ENCODE data around the gene RABGAP1. TPM values are rescaled to one million over a fixed set of nuclear protein-coding genes. Genes with fewer than 3 reads are reported as not detected.
A peak's percentile ranks its signal among the peaks of the same experiment; 100 is the strongest.

The RABGAP1 gene
- total RNA-seq, 1 experiment from 2014 or later = 8.3 TPM

DNA sequence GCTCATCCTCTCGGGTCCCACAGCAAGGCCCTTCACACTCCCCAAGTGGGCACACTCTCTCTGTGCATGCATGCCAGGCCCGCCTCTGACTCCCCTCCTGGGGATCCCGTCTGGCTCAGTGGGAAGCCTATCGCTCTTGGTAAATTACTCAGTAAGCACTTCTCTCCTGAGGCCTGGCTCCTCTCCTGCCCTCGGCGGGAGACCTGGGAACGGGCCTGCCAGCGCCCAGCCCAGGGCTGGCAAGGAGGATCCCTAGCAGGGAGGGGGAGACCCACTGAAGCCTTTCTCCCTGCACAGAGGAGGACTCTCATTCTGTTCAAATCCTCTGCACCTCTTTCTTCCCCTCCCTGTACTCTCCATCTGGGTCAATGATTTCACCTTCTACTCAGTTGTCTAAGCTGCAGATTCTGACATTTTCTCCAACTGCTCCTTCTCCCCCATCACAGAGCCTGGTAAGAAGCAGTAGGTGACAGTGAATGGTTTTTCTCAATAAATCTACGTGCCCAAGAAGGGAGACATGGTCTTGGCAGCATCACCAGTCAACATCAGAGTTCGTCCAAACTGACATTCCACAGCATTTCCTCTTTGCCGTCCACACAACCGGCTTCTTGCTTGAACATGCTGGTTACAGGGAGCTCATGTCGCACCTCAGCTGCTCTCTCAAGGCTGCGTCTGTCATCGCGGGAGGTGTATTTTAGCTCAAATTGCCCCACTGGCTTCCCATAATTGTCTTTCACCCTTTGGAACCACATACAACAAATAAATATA lies 174.5 kb downstream of the RABGAP1 start:
- in situ Hi-C loops (cut with HindIII; ENCODE audit: low pct_unique_long_range_greater_than_20kb, low sequenced_read_pairs) = no loop called here

DNA sequence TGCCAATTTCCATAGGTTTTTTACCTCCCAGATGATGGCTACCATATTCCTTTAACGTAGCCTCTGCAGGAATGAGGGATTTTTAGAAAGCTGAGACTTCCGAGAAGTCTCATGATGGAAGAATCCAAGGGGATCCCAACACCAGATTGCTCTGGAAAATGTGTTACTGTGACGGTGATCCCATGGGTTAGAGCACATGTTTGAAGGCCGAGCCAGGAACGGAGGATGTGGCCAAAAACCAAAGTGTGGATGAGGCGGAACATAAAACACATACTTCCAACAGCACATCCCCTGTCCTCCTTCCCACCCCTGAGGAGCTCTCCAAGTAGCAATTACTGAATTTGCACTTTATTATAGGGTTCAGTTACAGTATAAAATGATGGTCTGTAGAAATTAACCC lies 175.2 kb downstream of the RABGAP1 start:
- no peak for DNase-seq (ENCODE audit: low read depth)
- in situ Hi-C loops (cut with HindIII; ENCODE audit: low pct_unique_long_range_greater_than_20kb, low sequenced_read_pairs) = no loop called here

More for the DNA sequence above, 174.5 kb downstream of the RABGAP1 start:
- no peak for DNase-seq (ENCODE audit: low read depth)

DNA sequence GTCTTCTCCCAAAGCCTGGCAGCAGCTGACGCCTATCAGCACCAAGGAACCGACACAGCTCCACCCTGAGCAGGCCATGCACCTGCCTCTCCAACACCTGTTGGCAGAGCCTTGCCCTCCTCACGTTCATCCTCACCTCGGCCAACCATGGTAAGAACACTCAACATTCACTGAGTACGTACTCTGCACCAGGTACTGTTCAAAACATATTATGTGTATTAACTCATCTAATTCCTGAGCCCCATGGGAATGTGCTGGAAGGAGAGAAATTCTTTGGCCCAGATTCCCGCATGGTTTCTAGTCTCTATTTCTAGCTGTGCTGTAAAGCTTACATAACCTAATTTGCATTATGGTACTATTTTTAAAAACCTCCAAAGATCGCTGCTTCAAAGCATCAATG lies 178.7 kb downstream of the RABGAP1 start:
- no peak for DNase-seq (ENCODE audit: low read depth)
- in situ Hi-C loops (cut with HindIII; ENCODE audit: low pct_unique_long_range_greater_than_20kb, low sequenced_read_pairs) = no loop called here

DNA sequence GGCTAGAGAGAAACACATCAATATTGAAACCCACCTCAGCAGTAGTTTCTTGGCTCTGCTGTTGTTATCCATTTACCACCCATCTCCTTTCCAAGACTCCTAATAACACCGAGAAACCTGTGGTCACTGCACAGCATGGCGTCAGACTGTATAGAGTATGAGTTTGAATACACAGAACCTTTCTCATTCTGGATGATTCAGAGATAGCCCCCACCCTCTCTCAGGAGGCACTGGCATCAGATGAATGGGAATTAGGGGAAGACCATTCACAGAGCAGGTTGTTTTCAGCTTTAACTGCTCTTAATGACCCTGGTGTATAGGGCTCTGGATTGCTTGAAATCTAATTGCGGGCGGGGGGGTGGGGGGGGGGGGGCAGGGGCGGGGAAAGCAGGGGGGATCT lies 179.3 kb downstream of the RABGAP1 start:
- DNase-seq (ENCODE audit: low read depth) = no peak
- in situ Hi-C loops (cut with HindIII; ENCODE audit: low pct_unique_long_range_greater_than_20kb, low sequenced_read_pairs) = no loop called here

DNA sequence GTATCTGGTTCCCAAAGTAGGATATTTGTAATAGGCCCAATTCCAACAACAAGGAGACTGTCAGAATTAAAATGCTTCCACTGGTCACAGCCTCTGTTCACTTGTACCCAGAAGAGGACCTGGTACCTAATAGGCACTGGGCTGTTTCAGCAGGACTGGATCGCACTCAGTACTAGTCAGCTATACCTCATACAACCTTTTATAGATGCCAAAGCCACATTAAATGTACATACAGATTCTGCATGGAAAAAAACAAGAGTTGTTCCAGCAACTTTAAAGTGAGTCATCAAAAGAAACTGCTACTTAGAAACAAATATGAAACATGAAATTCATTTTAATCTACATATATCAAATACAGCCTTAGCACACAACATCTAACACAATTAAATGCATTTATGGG lies 180.1 kb downstream of the RABGAP1 start:
- DNase-seq (ENCODE audit: low read depth) = no peak
- in situ Hi-C loops (cut with HindIII; ENCODE audit: low pct_unique_long_range_greater_than_20kb, low sequenced_read_pairs) = no loop called here

DNA sequence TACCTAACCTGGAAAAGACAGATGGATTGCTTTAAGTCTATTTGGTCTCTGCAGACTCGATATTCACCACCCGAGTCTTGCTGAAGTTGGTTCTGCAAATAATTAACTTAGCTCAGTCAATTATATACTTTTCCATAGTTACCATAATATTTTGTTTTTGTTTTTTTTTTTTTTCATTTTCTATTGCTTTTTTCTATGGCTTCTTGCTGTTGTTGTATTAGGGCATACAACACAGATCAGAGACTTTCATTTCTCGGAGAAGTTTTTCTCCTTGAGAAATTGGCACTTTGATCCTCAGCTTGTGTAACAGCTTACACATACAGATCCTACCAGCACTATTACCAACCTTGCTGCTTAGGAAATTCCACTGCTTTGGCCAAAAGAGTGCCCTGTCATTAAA lies 180.6 kb downstream of the RABGAP1 start:
- in situ Hi-C loops (cut with HindIII; ENCODE audit: low pct_unique_long_range_greater_than_20kb, low sequenced_read_pairs) = no loop called here
- DNase-seq (ENCODE audit: low read depth) = peak; percentile 22

DNA sequence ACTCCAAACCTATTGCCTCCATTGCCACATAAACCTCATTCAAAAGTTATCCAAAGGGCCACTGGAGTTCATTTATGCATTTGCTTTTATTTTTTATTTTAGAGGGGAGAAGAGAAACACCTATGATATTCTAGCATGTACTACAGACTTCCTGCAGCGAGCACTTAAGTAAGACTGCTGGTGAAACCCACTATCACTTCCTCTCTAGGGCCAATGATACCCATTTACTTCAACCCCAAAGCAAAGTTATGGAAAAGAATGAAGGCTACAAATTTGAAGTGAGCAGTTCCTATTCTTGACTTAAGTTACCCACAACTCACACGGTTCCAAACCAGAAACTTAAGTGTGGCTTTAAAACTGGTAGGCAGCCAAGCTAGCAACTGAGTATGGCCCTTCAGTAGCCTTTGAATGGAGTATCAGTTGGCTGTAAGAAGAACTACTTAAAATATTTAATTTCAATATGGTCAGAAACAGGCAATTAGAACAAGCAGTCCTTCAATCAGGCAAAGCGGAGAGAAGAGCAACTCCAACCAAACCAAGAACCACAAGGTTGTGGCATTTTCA lies 186.8 kb downstream of the RABGAP1 start:
- in situ Hi-C loops (cut with HindIII; ENCODE audit: low pct_unique_long_range_greater_than_20kb, low sequenced_read_pairs) = no loop called here
- no peak for DNase-seq (ENCODE audit: low read depth)

DNA sequence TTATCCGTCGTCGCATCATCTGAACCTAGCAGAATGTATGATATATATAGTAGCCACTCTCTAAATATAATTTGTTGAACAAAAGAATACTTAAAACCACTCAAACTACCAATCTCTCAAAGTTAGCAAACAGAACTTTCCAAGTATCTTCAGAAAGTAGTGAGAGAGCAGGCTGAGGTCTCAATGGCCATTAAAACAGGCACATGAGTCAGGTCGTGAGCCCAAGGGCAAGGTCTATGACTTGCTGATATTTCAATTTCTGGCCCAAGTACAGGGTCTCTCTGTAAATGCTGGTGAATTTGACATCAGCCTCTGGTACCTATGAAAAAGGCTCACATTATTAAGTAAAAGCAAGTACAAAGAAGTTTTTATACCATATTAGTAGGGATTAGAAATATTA lies 187.8 kb downstream of the RABGAP1 start:
- DNase-seq (ENCODE audit: low read depth) = no peak

DNA sequence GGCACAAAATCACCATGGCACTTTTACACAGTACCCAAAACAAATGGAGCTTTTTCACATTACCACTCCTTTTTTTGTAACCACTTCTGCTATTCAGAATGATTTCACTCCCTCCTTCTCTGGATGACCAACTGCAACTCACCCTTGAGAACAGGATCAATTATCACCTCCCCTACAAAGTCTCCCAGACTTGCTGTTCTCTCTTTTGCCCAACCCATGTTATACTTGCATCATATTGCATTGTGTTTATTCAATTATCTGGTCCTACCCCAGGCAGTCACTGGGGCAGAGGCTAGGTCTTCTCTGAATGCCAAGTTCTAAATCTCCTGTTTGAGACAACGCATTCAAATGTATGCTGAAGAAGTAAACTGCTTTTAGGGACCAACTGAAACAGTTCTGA lies 188.6 kb downstream of the RABGAP1 start:
- in situ Hi-C loops (cut with HindIII; ENCODE audit: low pct_unique_long_range_greater_than_20kb, low sequenced_read_pairs) = no loop called here
- DNase-seq (ENCODE audit: low read depth) = no peak

More for the DNA sequence above, 187.8 kb downstream of the RABGAP1 start:
- in situ Hi-C loops (cut with HindIII; ENCODE audit: low pct_unique_long_range_greater_than_20kb, low sequenced_read_pairs) = no loop called here

DNA sequence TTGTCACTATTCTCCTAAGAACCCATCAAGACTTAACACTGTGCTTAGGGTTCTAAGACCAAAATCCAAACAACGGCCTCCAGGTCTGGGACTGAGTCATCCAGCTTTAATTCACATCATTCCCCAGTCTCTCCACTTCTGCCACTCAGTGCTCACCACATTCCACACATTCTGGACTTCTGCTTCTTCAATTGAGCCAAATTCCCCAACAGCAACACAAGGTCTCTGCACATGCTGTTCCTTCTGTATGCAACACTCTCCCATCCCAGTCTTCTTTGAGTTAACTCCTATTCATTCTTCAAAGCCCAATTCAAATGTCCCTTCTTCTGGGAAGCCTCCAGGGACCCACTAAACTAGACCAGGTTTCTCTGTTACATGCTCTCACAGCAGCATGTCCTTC lies 190.4 kb downstream of the RABGAP1 start:
- DNase-seq (ENCODE audit: low read depth) = no peak

DNA sequence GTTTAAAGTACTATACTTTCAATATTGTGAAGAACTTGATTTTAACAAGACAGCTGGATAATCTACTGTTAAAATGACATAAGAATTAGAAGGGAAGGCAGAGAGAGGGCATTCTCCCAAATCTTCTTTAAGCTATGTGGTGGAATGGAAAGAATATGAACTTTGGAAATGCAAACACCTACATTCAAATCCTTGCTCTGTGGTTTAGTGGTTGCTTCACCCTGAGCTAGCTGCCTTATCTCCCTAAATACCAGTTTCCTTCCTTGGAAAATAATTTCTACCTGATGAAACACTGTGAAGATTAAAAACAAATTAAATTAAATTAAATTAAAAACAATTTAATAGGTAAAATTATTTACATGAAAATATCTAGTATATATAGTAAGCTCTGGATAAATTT lies 191.2 kb downstream of the RABGAP1 start:
- no peak for DNase-seq (ENCODE audit: low read depth)
- in situ Hi-C loops (cut with HindIII; ENCODE audit: low pct_unique_long_range_greater_than_20kb, low sequenced_read_pairs) = no loop called here

More for the DNA sequence above, 190.4 kb downstream of the RABGAP1 start:
- in situ Hi-C loops (cut with HindIII; ENCODE audit: low pct_unique_long_range_greater_than_20kb, low sequenced_read_pairs) = no loop called here

DNA sequence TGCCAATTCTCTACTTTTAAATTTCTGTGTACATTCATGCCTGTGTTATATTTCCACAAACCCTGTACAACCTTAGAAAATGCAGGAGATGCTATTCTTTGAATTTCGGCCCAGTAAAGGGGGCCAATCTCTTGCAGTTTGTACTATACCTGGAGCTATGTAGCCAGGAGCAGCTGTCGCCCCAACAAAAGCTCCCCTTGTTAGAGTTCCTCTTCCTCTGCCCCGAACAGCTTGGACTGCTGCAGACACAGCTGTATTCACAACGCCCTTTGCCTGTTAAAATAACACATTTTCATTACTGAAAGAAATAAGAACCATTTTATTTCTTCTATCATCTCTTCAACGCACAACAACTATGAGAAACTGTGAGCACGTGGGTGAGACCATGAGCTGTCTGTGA lies 191.9 kb downstream of the RABGAP1 start:
- in situ Hi-C loops (cut with HindIII; ENCODE audit: low pct_unique_long_range_greater_than_20kb, low sequenced_read_pairs) = no loop called here
- DNase-seq (ENCODE audit: low read depth) = no peak

DNA sequence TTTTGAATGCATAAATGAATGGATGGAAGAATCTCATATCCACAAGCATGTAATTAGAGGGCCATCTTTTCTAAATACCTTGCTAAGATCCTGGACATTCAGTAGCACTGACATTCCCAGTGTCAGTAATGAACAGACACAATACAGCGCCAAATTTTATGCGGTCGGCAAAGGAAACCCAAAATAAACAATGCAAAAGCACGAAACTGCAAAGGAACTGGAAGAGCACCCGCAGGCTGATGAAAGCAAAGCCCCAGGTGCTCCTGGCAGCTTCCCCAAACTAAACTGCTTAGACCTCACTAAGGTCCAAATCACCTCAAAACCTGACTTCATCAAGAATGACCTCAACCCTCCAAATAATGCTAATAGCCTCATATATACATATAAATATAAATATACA lies 194.6 kb downstream of the RABGAP1 start:
- in situ Hi-C loops (cut with HindIII; ENCODE audit: low pct_unique_long_range_greater_than_20kb, low sequenced_read_pairs) = no loop called here
- no peak for DNase-seq (ENCODE audit: low read depth)

DNA sequence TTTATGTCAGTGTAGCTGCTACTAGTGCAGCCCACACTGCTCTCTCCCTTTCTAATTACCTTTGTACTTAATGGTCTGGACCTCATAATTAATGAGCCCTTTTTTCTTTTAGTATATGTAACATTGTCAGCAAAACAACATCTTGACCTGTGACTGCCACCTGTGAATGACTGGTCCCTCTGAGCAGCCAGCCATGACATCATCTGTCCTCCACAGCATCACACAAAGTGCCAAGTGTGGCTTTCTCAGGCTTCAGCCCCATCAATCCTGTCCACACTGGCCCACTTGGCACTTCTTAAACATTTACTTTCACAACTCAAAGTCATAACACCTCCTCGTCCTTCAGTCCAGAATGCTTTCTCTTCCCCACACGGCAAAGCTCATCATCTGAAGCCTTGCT lies 197.3 kb downstream of the RABGAP1 start:
- in situ Hi-C loops (cut with HindIII; ENCODE audit: low pct_unique_long_range_greater_than_20kb, low sequenced_read_pairs) = no loop called here
- no peak for DNase-seq (ENCODE audit: low read depth)

DNA sequence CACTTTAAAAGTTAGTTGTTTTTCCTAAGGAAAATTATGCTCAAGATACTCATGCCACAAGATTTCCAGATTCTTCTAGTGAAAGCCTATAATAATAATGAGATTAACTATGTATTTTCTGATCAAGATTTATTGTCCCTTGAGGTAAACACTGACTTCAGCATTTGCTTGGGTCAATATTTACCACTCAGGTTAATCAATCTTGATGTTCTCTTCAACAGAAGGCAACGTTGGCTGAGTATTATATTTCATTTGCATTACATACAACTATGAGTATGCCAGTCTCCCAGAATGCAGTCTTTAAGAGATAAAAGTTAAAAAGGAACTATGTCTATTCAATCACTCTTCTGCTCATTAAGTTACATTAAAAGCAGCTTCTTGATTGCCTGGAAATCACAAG lies 208.2 kb downstream of the RABGAP1 start:
- DNase-seq (ENCODE audit: low read depth) = no peak
- in situ Hi-C loops (cut with HindIII; ENCODE audit: low pct_unique_long_range_greater_than_20kb, low sequenced_read_pairs) = no loop called here

DNA sequence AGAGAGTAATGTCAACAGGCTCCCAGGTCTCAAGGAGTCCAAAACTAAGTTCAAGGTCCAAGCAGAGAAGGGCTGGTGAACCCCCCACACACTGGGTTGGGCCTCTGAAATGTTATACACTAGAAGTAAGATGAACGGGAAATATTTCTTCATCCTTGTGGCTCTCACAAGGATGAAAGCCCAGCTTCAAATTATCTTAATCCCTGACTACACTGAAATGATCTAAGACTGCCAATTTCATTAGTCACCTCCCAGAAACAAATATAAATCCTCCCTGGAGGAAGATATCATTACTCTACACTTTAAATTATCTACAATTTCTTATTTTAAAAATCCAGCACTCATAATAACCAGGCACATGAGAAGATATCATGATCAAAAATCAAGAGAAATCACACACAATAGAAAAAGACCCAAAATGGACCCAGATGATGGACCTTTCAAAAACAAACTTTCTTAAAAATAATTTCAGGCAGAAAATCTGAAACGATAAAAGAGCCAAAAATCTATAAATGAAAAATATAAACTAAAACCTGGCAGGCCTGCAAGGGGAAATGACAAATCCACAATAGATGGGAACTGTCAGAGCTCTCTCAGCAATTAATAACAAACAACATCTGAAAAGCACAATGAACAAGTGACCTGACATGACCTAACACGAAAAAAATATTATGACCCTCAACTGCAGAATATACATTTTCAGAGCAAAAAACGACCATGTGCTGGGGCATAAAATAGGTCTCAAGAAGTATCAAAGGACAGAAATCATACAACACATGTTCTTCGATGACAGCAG lies 210.1 kb downstream of the RABGAP1 start:
- no peak for DNase-seq (ENCODE audit: low read depth)
- in situ Hi-C loops (cut with HindIII; ENCODE audit: low pct_unique_long_range_greater_than_20kb, low sequenced_read_pairs) = no loop called here
